HG03097 (cell line): ENCODE data around the gene CCDC71.

ENCODE experiments used
- ATAC-seq: cut with Tn5 transposase; IDR thresholded peaks from one replicate; pipeline ENCODE4 v1.9.1; 2021; ENCODE audit not compliant: unreplicated experiment, low FRiP score

Gene CCDC71

DNA sequence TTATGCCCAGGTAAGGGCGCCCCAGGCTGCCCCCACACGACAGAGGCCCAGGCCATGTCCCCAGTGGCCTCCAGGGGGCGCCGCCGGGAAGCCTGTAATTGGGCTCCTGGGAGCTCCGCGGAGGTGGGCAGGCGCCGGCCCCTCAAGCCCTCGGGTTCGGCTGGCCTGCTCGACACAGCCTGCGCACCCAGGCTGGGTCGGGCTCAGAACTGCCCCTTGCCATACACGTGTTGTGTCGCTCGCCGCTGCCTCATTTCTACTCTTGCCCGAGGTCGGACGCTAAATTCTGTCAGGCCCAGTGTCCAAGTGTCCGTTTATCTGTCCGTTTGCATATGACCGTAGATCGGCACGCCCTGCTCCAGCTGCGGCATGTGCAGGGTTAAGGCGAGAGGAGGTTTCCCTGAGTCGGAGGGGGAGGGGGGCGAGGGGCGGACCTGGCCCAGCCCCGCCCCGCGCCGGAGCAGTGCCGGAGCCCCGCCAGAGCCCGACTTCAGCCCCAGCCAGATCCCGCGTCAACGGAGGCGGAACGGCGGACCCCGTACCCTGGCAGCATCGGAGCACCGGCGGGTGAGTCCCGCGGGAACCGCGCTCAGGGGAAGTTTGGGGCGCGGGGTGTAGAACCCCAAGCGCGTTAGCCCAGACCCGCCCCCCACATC is 5.1 kb upstream of the CCDC71 start, which contains the start of gene KLHDC8B:
TSS of gene KLHDC8B (plus strand) at position 480 of the 656 bp plus-strand sequence. CDS start 1,172 bp downstream, outside the sequence.
- no peak for ATAC-seq

DNA sequence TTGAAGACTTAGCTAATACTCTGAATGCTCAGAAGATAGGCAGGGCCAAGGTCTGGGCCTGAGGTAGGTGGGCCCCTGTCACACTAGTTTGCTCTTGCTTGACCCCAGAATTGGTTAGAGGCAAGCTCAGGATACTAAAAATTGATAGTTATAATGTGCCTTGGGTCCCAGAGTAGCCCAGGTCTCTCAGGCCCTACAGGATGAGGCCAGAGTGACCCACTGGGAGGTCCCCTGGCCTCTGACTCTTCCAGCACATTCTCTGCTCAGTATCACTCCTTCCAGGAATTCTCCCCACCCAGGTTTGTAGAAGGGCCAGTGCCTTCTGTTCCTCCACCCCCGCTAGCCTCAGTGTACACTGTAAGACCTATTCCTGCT is 4.6 kb upstream of the CCDC71 start:
- ATAC-seq: no peak

DNA sequence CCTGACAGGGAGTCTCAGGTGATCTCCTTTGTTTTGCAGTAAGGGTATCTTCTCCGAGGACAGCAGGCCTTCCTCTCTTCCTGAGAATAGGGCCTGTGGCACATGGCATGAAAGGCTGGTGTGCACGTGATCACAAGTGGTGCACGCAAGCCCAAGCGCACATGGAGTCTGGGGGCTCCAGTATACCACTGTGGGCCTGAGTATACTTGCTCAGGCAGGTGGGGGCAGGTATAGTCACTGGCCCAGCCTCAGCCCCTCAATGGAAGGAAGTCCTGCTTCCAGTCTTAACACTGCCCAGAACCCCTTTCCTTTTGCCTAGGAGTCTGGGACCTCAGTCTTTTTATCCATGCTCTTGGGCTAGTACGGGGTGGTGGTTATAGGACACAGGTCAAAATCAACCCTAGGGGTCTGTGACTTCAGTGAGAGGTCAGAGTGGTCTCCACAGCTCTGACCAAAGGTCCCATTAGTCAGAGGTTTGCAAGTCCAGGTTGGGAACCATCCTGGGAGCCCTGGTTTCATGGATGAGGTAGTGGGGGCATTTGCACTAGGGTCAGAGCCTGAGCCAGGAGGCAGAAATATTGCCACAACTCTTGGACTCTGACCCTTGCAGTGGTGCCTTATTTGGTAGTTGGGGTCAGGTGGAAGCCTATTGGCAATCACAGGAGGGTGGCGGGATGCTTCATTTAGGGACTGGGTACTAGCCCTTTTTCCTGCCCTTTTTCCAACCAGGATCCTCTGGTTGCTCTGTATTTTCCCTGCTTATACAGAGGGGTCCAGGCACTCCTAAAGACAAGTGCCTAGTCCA is 823 bp upstream of the CCDC71 start:
- ATAC-seq: no peak

DNA sequence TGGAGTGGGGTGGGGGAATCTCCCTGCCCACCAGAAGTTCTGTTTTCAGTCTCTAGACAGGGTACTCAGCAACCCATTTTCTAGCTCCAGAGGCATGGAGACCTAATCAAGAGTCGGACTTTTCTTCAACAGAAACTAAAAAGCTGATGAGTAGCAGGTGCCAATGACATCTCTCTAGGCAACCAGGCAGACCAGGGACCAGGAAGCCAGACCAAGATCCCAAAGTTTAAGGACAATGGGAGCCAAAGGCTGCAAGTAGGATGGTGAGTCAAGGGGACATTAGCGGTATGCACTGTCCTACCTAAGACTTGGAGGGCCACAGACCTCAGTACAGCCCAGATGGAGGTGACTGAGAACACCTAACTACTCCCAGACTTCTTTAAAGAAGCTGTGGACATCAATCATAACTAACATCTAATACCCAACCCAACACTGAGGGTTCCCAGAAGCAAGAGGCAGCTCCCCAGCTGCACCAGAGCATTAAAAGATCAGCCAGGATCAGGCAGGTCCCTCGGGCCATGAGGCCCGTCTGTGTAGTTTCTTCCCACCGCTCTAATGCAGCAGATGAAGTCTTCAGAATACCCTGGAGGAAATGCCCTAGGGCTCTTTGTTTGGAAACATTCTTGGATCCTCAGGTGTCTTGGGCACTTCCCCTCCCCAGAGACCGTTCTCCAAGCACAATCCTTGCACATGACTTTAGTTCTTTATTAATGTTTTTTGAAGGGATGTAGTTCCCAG is 979 bp downstream of the CCDC71 start:
- no peak for ATAC-seq

DNA sequence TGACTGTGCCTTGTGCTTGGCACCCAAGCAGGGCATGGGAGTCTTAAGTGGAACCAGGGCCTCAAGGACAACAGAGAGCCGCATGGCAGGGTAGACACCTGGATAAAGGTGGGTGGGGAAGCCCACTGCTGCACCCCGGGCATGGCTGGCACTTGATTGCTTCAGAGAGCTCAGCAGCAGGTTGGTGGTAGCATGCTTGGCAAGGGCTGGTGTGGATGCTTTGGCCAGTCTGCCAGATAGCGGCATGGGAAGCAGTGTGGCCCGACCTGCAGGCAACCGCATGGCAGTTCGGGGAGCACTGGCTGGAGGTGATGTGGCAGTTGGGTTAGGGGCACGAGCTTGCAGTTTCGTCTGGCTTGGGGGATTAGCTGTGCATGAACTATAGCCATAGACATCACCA is 2.5 kb downstream of the CCDC71 start:
- no peak for ATAC-seq

DNA sequence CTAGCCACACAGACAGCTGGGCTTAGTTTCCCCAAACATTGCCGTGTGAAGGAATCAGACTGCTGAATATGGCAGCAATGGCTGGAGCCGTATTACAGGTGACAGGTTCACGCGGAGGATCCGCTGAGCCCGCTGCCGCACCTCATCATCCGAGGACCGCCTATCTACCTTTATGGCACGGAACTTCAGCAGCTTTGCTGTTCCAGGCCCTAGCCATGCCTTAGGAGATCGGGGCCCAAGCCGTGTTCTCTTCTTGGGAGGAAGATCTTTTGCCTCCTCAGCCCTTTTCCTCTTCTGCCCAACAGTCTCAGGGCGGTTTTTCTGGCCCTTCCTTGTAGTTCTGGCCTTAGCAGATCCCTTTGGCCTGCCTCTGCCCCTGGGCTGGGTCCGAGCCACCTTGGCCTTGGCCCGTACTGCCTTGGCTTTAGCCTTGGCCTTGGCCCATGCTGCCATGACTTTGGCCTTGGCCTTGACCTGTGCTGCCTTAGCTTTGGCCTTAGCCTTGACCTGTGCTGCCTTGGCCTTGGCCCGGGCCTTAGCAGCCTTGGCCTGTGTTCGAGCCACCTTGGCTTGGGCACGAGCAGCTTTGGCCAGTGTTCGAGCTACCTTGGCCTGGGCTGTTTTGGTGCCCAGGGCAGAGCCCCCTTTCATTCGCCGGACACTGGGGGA is 3.2 kb downstream of the CCDC71 start:
- no peak for ATAC-seq

DNA sequence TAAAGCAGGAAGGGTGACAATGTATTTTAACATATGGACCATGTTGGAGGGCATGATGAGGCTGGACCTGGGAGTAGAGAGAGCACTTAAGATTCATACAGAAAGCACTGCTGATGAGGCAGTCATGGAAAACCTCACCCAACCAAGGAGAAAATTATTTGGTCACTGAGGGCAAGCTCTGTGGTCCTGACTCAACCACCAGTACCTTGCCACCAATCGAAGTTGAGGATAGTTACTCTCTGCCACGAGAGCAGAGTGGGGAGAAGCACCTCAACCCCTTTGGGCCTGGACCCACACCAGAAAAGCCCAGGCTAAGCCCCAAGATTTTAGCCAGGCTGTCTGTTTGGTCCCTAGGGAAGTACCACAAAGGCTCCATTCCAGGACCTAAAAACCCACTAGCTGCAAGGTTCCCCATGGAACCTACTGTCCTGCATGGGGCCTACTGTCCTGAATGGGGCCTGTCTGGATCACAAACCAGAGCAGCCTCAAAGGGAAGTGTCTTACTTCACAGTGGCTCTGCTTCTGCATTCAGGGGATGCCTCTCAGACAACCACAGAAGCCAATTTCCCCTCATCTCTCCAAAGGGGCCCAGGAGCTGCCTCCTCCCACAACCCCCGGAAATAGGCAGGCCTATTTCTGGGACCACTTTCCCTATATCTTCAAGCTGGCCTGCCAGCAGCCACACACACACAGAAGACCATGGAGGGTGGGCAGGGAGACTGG is 4.2 kb downstream of the CCDC71 start:
- ATAC-seq: no peak

DNA sequence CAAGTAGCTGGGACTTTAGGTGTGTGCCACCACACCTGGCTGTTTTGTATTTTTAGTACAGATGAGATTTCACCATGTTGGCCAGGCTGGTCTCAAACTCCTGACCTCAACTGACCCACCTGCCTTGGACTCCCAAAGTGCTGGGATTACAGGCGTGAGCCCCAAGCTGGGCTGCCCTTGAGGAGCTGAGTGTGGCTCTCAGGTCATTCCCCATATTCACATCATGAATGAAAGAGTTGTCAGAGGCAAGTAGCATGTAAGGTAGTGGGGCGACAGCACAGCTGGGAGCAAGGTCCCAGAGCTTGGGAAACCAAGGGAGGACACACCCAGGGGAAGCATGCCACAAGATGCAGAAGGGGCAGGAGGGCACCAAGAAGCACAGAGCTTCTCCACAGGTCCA is 4.9 kb downstream of the CCDC71 start:
- ATAC-seq: no peak

DNA sequence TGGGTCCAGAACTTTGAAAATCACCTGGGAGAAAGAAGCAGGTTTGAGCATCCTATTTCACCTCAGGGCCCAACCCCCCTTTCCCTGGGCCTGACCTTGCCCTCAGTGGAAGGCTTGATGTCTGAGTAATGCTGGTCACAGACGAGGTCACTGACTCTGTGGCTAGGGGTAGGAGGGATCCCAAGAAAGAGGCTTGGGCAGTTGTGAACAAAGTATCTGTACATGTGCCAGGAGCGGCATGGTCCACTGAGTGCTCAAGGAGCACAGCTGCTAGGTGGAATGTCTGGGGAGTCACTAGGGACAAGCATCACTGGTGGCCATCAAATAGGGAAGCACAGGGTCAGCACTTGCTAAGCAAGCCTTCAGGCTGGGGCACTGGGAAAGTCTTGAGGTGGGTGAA is 7.3 kb downstream of the CCDC71 start:
- ATAC-seq: no peak

DNA sequence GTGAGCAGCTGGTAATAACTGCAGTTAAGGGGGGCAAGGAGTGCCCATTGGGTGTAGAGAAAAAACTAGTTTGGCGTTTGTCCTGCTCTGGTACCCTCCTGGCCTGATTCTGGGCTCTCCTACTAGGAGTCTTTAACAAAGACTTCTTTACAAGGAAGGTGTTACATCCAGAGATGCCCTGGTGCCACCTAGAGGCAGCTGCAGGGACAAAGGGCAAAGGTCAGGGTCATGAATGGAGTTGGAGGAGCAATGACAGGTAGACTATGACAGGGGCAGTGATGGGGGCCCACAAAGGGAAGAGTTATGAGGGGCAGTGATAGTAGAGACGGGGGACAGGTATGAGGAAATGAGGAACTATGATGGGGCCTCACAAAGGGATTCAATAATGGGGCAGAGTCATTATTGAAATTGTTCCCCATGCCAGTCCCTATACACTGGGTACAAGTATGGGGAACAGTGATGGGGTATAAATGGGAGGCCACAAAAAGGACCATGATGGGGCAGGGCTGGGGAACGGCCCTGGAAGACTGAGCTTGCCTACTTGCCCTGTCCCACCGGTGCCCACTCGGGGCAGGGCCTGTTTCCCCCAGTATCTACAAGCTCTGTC is 7.9 kb downstream of the CCDC71 start:
- no peak for ATAC-seq

DNA sequence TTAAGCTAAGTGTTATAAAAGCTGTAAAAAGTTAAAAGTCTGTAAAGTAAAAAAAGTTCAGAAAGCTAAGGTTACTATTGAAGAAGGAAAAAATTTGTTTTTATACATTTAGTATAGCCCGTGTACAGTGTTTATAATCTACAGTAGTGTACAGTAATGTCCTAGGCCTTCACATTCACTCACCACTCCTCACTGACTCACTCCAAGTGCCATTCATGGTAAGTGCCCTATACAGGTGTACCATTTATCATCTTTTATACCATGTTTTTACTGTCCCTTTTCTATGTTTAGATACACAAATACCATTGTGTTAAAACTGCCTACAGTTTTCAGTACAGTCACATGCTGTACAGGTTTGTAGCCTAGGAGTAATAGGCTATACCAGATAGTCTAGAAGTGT is 8.8 kb downstream of the CCDC71 start:
- ATAC-seq: no peak

DNA sequence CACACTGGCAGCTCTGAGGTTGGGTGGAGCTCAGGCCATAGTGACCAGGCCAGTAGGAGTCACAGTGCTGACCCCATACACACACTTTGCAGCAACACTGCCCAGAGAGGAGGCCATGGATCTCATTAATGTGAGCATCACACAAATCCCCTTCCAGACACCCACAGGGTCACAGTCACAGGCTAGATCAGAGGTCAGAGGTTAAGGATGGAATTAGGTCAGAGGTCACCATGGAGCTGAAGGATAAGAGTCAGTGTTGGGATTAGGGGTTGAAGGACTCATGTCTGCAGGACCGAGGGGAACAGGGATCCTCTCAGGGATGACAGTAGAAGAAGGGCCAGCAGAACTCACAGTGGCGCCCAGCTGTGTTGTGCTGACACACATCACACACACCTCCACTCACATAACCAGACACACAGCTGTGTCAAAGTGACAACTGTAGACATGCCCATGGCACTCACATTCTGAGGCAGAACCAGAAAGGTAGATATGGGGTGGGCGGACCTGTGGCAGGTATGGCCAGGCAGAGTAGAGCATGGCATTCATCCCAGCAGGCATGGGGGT is 12.7 kb downstream of the CCDC71 start:
- ATAC-seq: no peak

DNA sequence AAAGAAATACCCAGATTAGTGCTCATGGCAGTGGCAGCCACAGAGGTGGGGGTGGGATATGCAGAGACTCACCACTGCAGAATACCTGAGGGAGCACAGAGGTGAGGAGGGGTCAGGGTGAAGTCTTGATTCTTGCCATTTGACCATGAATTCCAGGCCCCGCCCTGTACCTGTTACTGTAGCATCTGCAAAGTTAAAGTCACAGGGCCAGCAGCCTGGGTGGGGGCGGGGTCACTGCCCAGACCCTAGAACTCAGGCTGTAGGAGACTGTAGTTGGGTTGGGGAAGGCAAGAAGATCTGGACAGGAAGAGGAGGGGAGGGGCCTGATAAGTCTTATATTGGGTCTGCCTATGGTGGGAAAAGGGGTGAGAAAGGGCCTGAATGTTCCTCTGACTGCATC is 14.5 kb downstream of the CCDC71 start:
- no peak for ATAC-seq

DNA sequence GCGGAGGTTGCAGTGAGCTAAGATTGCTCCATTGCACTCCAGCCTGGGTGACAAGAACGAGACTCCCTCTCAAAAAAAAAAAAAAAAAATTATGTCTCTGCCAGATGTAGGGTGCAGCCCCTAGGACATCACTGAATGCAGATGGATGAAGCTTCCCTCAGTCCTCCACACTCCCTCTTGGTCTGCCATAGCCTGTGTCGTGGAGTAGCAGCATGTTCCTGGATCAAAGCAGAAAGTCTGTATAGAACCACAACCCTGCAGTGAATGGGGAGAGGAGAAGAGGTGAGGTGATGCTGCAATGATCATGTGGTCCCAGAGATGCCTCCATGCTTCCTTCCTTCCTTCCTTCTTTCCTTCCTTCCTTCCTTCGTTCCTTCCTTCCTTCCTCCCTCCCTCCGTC is 18.0 kb downstream of the CCDC71 start:
- ATAC-seq: no peak

DNA sequence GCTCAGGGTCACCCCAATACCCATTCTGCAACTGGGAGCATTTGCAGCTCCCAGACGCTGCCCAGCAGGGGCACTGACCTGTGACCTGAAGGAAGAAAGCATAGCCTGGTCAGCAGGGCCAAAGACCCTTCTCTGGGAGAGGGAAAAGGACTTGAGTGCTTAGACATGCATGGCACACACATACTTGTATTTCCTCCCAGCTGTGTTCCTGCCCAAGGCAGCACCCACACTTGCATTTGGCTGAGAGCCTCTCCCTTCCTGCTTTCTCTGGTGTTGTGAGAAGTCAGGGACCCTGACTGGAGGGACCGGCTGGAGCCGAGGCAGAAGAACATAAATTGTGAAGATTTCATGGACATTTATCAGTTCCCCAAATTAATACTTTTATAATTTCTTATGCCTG is 26.1 kb downstream of the CCDC71 start:
- no peak for ATAC-seq

DNA sequence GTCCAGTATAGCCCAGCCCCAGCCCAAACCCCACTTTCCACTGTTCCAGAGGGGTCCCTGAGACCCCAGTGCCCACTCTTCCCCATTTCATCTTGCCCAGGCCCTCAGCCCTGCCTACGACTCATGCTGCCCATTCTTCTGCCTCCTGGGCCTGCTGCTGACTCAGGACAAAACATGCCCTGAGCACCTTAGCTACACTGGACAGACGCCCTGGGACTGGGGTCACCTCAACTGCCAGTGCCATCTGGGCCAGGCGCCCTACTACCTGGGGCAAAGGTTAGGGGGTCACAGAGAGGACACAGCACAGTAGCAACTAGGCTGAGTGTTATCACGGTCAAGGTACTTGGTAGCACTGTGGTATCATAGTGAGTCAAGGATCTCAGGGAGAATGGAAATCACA is 30.6 kb downstream of the CCDC71 start:
- ATAC-seq: no peak

DNA sequence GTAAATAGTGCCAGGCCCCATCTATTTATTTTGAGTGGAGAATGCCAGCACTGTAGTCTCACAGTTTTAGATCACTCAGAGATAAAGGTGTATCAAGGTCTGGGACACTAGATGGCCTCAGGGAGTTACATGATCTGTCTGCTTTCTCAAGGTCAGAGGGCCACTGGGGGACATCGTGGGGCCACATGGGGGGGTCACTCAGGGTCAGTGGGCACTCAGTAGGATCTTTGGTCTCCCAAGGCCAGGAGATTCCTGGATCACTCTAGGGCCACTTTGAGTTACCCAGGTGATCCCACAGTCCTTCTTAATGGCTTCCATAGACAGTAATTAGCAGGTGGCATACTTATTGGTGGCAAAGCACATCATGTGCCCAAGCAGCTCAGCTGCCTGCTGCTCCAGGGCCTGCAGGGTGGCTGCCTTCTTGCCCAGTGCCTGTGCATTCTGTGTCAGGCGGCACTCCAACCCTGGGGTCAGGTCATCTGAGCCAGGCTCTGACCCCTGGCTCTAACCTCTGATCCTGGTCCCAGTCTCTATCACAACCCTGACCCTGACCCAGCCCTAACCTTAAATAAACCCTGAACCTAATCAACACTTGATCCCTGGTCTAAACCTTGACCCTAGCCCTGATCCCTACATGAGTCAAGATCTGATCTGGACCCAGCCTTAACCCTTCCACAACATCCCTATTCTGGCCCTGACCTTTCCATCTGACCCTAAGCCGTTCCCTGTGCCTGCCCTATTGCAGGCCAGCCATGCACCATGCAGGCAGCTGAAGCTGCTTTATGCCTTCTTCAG is 31.5 kb downstream of the CCDC71 start:
- no peak for ATAC-seq

DNA sequence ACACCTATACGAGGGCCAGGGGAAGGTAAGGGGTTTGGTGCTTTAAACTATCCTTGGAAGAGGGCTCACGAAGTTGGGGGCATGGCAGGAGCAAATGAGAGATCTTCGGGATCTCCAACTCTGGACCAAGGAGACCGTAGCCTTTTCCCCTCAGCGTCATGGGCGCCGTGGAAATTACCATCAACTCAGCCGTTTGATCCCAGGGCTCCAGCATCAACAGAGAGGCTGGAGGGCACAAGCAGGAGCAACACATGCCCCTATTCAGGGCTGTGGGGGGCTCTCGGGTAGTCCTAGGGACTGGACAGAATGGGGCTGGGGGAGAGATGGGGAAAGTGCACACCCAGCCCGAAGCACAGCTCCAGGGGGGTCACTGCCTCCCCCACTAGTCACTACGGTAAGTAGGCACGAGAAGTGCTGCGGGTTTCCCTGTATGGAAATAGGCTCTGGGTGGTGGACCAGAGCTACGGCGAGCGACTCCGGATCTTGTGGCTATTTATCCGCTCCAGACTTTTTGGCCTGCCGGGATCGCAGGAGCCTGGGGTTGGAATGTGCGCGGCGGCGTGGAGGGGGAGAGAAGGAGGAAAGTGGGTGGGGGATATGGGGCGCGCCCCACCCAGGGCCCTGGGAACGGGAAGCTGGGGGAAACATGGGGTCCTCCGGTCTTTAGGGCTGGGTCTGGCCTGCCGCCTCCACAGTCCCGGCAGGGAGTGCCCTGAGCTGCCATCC is 32.7 kb downstream of the CCDC71 start:
- no peak for ATAC-seq
